ENCODE measurements around the gene AIFM1.

AIFM1 gene

GRCh38 chrX:130091980-130092522 is 73.6 kb downstream of the AIFM1 start:
- DNase-seq (ENCODE audit: low read depth in 3 of 3) = peak; percentile 44 to 57 (median 51)

- no peak for DNase-seq (ENCODE audit: low read depth in 3 of 3)
Measured at GRCh38 chrX:130090364-130090763, 75.3 kb downstream of the AIFM1 start.

GRCh38 chrX:130086447-130087206 is 79.0 kb downstream of the AIFM1 start:
- peak in 1 of 3 experiments; percentile 33 for DNase-seq (ENCODE audit: low read depth in 3 of 3)

GRCh38 chrX:130085551-130086446 is 79.8 kb downstream of the AIFM1 start:
- DNase-seq (ENCODE audit: low read depth in 3 of 3) = no peak

GRCh38 chrX:130084631-130085237 is 80.9 kb downstream of the AIFM1 start:
- DNase-seq (ENCODE audit: low read depth in 3 of 3) = no peak

- DNase-seq (ENCODE audit: low read depth in 3 of 3) = no peak
Measured at GRCh38 chrX:130083656-130084382, 81.8 kb downstream of the AIFM1 start.

- no peak for DNase-seq (ENCODE audit: low read depth in 3 of 3)
Measured at GRCh38 chrX:130083107-130083490, 82.5 kb downstream of the AIFM1 start.

GRCh38 chrX:130082244-130083106 is 83.2 kb downstream of the AIFM1 start:
- DNase-seq (ENCODE audit: low read depth in 3 of 3) = peak in 2 of 3 experiments; percentile 57

- no peak for DNase-seq (ENCODE audit: low read depth in 3 of 3)
Measured at GRCh38 chrX:130081421-130082045, 84.1 kb downstream of the AIFM1 start.

GRCh38 chrX:130080791-130081367 is 84.8 kb downstream of the AIFM1 start:
- DNase-seq (ENCODE audit: low read depth in 3 of 3) = no peak

GRCh38 chrX:130079824-130080406 is 85.7 kb downstream of the AIFM1 start:
- peak in 1 of 3 experiments; percentile 41 for DNase-seq (ENCODE audit: low read depth in 3 of 3)

All from stimulated activated CD4-positive, alpha-beta T cell treated with anti-CD3 and anti-CD28 coated beads, TNF-alpha, amount 100 ng/mL, for 4 hours (primary cell).